Measurements from ENCODE around the gene FAM234B.
"Not testable (repeated sequence)": the region's sequence is repeated elsewhere in the genome, so short reads cannot be mapped to it uniquely, and the experiment has no call there.

FAM234B gene

DNA sequence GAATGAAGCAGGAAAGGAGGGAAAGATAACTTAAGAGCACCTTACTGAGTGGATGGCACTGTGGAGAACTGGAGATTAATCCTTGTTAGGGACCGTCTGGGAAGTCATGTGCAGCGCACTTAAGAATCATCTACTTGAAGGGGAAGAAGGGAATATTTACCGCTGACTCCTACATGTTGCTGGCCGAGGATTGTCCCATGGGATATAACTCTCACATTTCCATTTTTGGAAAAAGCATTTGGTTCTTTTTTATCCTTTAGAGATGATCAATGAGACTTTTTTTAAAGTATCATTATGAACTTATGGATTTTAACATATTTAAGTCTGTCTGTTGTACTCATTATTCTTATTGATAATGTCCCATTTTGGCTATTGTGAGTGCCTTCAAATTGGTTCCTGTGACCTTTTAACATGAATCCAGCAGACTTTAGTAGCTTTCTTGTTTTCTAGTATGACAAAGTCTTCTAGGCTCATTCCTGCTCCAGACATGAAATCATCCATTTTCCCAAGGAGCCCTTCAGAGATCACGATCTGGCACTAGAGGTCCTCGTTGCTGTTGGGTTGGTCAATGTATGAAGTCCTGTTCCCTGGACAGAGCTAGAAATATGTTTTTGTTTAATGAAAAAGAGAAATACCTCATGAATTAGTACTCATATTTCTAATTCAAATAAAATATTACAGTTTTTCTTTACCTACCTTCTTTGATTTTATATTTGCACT lies 20.2 kb upstream of the FAM234B start:
- DNase-seq (ENCODE audit: low spot score): no peak

DNA sequence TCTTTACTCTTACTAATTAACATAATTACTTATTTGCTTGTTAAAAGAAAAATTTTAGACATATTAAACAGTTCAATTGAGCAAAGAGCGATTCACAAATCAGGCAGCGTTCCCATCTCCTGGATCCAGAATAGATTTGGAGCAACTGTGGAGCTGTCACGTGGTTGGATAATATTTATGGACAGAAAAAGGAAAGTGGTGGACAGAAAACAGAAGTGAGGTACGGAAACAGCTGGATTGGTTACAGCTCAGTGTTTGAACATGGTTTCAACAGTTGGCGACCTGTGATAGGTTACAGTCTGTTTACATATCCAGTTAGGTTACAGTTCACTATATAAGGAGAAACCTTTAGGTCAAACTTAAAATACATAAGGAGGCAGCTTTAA lies 19.7 kb upstream of the FAM234B start:
- no peak for DNase-seq (ENCODE audit: low spot score)

DNA sequence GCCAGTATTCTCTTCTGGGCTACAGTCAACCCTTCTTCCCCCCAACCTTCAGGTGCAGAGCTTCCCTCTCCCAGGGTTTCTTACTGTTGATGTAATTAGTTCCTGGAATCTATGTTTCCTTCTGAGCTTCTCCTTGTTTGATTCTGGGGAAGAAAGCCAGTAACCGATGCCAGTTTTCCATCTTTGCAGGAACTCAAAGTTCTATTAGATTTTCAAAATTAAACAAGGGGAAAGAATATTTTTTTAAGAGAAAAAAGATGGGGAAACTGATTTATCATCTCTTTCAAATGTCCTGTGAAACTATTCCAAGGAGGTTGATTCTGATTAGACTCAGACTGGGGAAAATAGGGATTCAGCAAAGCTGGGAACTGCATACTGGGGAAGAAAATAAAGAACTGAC lies 17.9 kb upstream of the FAM234B start:
- no peak for DNase-seq (ENCODE audit: low spot score)

DNA sequence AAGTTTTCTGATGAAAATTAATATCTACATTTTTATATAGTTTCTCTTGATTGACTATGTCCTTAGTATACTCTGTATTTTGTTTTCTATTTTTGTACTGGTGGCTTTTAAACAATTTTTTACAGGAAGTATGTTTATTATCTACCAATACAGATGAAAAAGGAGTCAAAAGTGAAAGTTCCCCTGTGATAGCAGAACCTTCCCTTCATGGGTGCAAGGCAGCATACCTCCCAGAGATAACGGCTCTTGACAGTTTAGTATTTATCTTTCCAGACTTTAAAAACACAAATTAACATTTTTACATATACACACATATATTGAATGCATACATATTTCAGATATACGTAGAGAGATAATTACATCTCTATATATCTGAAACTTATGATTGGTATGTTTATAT lies 17.1 kb upstream of the FAM234B start:
- DNase-seq (ENCODE audit: low spot score): no peak

DNA sequence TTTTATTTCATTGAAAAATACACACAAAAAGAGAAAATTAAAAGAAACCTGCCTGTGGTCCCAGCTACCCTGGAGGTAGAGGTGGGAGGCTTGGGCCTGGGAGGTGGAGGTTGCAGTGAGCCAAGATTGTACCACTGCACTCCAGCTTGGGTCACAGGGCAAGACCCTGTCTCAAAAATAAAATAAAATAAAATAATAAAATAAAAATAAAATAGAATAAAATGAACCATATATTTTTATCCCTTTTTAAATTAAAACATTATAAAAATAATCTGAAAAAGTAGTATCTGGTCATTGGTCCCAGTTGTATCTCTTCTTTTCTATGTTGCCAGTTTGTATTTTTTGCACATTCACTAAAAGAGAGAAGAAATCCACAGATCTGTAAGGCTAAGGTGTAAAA lies 16.7 kb upstream of the FAM234B start:
- no peak for DNase-seq (ENCODE audit: low spot score)

DNA sequence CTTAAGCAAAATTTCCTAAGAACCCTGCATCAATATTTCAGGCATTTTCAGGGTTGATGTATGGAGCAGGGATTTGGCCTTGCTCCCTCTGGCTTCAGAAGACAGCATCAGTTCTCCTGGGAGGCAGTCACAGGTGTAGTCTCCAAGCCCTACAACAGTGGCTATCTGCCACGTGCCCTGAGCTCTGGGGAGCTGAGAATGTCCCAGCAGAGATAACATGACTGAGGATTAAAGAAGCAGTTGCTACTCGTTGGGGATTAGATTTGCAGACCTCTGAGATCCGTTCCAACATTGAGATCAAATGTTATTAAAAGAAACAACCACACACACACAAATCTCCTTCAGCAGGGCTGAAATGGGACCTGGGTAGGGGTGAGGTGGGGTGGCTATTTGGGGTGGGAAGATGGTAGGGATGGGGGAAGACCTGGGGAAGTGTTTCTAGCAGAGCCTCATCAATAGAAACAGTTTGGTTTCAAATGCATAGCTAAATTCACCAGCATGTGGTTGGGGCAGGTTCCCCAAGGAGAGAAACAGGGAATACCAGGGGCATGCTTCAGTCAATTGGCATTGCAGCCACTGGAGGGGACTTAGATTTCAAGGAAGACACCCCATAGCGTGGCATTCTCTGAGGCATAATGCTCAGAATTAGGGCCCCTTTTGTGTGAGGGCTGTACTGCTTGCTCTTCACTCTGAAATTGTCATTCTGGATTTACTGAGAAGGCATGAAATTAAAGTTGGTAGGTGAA lies 15.2 kb upstream of the FAM234B start:
- no peak for DNase-seq (ENCODE audit: low spot score)

DNA sequence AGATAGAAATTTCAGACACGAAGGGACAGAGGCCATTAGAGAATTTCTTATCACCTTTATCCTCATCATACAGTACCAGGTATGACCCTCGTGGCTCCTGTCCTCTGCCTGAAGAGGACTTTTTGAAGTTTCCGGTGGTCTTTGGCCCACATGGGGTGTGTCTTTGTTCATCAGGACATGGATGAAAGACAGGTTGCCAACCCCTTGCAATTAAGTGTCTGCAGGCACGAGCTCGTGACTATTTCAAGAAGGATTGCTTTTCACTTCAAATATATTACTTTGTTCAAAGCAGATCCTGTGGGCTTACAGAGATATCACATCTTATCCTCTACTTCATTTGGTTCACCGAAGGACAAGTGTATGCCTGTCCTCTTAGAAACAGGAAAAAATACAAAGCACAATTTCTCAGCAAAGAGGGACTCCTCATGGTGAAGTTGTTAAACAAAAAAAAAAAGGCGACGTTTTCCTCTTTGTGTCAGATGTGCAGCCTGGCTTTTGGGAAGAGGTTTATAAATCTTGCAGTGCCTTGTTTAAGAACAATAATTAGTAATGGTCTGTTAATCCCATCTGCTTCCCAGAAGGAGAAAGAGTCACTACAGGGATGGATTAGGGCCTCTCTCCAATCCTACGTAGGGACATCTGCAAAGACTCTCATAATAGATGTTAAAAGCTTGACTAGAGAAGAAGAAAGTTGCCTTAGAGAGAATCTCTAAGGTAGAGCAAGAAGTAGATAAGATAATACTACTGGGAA lies 13.5 kb upstream of the FAM234B start:
- no peak for DNase-seq (ENCODE audit: low spot score)

DNA sequence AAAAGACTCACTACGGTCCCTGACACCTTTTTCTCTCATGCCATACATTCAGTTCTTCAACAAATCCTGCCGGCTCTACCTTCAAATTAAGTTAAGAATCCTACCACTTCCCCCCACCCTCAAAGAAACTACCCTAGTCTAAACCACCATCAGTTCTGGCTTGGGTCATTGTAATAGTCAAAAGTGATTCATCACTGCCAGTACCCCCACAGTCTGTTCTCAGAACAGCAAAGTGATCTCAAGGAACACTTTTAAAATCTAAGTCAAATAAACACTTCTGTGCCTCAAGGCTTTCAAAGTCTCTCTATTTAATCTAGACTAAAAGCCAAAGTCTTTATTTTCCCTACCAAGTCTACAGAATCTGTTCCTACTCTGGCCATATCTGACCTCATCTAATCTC lies 12.0 kb upstream of the FAM234B start:
- DNase-seq (ENCODE audit: low spot score): no peak

DNA sequence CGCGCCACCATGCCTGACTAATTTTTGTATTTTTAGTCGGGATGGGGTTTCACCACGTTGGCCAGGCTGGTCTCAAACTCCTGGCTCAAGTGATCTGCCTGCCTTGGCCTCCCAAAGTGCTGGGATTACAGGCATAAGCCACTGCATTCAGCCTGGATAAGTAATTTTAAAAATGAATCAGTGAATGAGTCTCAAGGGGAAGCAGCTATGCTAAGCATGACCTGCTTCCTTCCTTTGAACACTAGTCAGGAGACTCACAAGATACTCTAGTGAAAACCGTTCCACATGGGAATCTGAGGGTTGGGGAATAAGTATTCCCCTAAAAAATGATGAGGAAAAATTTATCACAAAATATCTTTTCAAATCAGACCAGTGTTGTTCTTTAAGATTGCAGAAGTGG lies 10.7 kb upstream of the FAM234B start:
- no peak for DNase-seq (ENCODE audit: low spot score)

DNA sequence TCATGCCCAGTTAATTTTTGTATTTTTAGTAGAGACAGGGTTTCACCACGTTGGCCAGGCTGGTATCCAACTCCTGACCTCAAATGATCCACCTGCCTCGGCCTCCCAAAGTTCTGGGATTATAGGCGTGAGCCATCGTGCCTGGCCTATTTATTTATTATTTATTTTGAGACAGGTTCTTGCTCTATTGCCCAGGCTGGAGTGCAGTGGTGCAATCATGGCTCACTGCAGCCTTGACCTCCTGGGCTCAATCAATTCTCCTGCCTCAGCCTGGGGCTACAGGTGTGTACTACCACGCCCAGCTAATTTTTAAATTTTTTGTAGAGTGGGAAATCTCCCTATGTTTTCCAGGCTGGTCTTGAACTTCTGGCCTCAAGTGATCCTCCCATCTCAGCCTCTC lies 8.8 kb upstream of the FAM234B start:
- DNase-seq (ENCODE audit: low spot score): not testable (repeated sequence)

DNA sequence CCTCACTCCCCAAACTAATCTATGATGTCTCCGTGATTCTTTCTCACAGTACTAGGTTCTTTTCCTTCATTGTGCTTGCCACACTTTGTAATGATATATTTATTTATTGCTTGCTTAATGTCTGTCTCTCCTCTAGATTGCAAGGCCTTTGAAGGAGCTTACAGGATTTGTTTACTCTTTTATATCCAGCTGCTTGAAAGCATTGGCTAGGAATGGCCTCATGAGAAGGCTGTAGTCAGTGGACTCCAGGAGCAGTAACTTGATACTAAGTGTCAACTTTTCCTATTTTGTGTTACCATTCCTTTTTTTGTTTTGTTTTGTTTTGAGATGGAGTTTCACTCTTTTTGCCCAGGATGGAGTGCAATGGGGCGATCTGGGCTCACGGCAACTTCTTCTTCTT lies 7.3 kb upstream of the FAM234B start:
- DNase-seq (ENCODE audit: low spot score): no peak

DNA sequence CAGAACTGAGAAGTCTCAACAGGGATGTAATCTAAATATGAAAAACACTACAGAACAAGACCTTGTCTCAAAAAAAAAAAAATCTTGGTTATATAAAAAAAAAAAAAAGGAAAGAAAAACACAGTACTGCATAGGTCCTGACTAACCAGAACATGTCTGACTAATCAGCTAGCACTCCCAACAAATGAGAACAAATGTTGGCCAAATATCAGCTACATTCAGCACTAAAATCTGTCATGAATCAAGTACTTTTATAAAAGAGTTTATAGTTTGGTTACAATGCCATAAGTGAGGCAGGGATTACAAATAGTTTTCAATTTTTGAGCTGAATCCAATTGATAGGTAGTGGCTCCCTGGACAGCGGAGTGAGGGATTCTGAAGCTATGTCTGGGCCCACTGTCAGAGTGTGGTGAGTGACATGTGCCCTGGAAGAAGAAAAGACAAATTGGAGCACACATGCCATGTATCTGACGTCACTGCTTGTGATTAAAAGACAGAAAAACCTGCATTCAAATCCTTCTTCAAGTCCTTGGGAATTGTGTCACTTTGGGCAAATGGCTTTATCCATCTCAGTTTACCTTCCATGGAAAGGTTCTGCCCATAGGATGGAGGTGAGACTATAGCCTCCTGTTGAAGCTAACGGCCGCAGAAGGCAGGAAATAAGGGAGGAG lies 5.6 kb upstream of the FAM234B start:
- DNase-seq (ENCODE audit: low spot score): no peak

DNA sequence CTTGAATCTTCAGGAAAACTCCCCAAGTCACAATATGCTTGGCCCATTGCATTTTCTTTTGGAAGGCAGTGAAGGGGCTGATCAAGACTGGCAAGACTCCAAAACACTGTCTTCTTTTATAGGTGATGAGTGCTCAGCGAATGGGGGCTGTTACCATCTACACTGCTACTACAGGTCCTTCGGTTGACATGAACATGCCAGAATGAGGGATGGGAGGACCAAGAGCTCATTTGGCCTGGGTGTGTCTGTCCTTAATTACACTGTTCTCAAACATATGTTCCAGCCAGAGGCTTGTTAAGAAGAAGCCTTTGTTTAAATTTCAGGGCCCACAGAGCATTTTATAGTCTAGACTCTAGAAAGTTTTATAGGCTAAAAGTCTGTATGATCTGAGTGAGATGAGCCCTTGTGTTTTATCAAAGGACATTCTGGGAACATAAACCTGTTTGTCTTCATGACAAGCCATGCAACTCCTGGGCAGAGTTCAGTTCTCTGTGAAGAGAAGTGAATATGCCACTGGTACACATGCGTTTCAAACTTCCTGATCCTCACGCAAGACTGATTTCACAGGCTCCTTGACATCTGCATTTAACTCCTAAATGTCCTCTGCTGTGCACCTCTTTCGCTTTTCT lies 4.7 kb upstream of the FAM234B start:
- no peak for DNase-seq (ENCODE audit: low spot score)

DNA sequence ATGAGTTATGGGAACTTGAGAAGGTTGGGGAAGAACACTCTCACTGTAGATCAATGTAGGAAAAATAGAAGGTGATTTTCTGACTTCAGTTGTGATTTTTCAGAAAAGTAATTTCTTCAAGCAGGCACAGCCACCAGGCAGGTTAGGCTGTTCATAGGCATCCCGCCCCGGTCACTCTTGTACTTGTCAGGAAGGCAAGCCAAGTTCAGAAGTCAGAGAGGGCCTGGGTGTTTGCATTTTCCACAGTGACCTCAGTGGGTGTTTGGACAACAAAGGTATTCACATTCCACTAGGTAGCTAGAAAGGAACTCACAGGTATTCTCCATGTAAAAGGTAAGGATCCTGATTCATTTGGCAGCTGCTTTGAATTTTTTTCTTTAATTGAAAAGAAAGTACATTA lies 3.0 kb upstream of the FAM234B start:
- DNase-seq (ENCODE audit: low spot score): no peak

DNA sequence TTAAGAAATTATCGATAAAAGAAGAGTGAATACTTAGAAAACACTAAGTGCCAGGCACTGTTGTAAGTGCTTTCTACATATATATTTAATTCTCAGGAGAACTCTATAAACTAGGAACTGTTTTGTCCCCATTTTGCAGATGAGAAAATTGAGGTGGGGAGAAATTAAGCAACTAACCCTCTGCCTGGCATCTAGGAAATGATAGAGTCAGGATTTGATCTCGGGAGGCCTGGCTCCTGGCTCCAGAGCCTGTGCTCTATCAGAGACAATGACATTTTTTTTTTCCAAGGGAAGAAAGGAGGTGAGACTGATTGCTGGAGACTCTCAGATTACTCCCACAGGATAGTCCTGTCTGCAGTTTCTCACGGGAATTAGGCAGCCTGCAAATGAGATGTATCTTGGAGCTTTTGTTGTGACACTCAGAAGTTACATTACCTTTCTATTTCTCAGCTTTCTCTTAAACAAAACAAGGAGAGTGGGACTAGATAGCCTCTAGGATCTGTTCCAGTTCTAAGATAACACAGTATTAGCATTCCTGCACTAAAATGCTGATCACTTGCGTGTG lies 1.4 kb upstream of the FAM234B start:
- no peak for DNase-seq (ENCODE audit: low spot score)

DNA sequence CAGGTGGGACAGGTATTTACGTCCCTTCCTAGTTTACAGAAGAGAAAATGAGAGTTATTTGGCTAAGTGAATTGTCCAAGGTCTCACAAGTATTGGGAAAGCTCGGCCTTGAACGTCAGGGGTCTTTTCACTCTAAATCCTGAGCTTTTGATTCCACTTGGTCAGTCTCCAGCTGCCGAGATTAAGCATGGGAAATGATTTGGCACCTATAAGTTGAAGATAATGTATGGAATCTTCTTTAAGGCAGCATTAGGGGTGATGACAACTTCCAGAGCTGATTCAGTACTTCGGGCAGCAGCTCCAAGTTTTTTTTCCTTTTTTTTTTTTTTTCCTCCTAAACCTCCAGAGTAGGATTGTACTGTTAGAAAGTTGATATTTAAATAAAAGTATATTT lies 722 bp downstream of the FAM234B start:
- peak; percentile 7 for DNase-seq (ENCODE audit: low spot score)

DNA sequence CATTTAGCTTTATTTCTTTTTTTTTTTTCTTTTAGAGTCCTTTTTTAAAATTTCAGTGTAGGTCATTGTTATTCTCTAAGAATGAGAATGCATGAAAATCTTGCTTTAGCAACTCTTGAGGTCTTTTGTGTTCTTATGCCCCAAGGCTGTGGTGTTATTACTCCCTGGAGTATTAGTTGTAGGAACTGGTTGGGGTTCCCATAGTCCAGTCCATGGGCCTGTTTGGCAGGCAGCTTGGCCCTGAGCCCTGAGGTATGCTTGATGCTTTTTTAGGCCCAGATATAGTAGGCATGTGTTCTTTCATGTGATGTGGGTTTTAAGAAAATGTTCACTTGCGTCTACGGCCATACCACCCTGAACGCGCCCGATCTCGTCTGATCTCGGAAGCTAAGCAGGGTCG lies 1.6 kb downstream of the FAM234B start:
- no peak for DNase-seq (ENCODE audit: low spot score)

DNA sequence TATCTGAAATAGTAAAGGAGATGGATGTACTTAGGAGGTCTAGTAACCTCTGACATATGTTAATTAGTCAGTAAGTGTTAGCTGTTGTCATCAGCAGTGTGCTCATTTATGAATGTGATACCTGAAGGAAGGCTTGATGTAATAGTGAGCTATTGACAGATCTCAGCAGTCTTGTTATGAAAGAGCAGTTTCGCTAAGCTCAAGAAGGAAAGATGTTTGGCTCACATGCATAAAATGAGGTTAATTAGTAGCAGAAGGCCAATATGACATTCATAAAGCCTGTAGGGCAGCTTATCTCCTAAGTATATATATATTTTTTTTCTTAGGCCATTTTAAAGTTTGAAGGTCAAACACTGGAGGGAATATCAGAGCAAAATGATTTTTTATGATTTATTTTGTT lies 2.8 kb downstream of the FAM234B start:
- DNase-seq (ENCODE audit: low spot score): no peak

DNA sequence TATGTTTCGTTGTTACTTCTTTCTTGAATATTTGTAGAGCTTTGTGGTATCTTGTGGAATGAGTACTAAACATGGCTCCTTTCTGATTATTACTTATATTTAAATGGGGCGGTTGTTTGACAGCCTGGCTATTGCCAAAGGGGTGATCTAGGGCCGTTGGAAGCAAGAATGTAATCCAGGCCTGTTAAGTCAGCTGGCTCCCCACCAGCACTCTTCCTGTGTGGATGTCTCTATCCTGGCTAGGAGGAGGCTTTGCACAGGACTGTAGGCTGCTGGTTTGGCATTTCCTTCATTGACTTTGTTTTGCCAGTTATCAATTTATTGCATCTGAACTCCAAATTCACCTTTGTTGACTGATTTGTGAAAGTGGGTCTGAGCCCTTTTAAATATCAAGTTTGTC lies 5.6 kb downstream of the FAM234B start:
- DNase-seq (ENCODE audit: low spot score): no peak

DNA sequence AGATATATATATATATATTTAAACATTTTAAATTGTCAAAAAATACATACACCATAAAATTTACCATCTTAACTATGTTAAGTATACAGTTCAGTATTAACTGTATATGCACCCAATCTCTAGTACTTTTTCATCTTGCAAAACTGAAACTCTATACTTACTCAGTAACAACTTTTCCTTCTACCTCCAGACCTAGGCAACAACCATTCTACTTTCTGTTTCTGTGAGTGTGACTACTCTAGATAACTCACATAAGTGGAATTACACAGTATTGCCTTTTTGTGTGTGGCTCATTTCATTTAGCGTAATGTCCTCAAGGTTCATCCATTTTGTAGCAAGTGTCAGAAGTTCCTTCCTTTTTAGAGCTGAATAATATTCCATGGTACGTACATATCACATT lies 8.2 kb downstream of the FAM234B start:
- DNase-seq (ENCODE audit: low spot score): no peak

DNA sequence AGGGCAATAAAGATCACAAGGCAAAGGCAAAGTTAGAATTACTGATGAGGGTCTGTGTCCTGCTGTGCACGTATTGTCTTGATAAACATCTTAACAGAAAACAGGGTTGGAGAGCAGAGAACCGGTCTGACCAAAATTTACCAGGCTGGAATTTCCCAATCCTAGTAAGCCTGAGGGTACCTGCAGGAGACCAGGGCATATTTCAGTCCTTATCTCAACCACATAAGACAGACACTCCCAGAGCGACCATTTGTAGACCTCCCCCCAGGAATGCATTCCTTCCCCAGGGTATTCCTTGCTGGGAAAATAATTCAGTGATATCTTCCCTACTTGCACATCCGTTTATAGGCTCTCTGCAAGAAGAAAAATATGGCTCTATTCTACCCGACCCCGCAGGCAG lies 9.4 kb downstream of the FAM234B start:
- DNase-seq (ENCODE audit: low spot score): not testable (repeated sequence)

DNA sequence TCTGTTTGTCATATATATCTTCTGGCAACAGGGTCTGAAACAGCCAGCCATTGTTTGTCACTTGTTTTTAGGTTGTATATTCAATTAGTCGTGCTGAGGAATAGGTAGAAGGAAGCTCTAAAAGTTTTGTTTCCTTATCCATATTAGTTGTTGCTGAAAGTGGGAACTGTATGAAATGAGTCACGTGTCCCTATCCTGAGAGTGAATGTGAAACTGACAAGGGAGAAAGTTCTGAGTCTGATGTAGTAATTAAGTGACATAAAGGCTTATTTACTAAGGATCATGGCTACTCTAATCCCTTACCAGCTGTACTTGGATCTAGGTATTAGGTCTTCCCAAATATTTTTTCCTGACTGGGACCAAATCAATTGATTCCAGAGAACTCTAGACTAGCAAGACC lies 16.4 kb downstream of the FAM234B start:
- DNase-seq (ENCODE audit: low spot score): no peak
